ENCODE results near the gene APOE.
"Not testable (repeated sequence)": the region's sequence is repeated elsewhere in the genome, so short reads cannot be mapped to it uniquely, and the experiment has no call there.

The APOE gene

DNA sequence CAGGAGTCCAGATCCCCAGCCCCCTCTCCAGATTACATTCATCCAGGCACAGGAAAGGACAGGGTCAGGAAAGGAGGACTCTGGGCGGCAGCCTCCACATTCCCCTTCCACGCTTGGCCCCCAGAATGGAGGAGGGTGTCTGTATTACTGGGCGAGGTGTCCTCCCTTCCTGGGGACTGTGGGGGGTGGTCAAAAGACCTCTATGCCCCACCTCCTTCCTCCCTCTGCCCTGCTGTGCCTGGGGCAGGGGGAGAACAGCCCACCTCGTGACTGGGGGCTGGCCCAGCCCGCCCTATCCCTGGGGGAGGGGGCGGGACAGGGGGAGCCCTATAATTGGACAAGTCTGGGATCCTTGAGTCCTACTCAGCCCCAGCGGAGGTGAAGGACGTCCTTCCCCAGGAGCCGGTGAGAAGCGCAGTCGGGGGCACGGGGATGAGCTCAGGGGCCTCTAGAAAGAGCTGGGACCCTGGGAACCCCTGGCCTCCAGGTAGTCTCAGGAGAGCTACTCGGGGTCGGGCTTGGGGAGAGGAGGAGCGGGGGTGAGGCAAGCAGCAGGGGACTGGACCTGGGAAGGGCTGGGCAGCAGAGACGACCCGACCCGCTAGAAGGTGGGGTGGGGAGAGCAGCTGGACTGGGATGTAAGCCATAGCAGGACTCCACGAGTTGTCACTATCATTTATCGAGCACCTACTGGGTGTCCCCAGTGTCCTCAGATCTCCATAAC lies at the start of gene APOE:
APOE (plus strand) TSS at position 360 of the 724 bp plus-strand sequence. CDS start 829 bp downstream, outside the sequence.
- no peak for DNase-seq (ENCODE audit: extremely low read depth in 1 of 2, low read depth in 1 of 2)

DNA sequence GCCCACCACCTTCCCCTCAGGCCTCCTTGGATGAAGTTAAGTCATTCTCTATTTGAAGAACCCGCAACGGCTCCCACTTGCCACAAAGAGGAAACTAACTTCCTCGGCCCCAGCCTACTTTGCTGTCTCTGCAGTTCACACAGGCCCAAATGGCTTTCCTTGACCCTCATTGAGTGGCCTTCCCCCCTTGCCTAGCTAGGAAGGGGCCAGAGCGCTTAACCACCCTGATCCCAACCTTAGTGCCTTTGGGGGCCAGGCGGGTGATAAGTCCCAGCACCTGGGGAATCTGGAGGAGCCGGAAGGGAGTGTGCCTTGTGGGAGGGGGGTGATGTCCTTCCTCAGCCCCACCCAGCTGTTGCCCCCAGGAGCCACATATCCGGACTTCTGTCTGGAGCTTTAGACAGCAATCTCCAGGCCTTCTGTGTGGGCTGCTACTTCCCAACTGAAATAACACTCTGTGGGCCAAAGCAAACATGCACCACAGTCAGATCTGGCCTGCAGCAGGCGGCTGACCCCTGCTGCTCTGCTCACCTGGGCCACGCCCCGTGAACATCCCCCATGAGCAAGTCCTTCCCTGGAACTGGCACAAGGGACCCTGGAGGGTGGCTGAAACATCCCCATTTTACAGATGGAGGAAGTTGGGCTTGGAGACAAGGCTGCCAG lies 49.0 kb upstream of the APOE start:
- no peak for DNase-seq (ENCODE audit: extremely low read depth in 1 of 2, low read depth in 1 of 2)

DNA sequence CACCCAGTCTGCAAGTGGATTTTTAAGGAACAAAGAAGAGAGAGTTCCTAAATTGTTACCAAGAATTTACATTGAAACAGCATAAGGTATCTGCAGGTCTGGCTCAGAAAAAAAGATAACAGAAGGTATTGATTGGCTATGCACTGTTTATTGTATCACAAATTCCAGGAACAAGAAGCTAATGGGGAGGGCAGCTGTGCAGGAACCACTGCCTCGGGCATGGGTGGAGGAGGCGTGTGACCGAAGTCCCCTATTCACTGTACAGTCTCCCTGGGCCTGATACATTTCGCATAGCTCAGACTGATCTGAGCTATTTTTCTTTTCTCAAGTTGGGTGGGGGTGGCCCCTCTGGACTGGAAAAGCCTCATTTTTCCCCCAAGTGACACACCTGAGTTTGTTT lies 47.8 kb upstream of the APOE start:
- no peak for DNase-seq (ENCODE audit: extremely low read depth in 1 of 2, low read depth in 1 of 2)

DNA sequence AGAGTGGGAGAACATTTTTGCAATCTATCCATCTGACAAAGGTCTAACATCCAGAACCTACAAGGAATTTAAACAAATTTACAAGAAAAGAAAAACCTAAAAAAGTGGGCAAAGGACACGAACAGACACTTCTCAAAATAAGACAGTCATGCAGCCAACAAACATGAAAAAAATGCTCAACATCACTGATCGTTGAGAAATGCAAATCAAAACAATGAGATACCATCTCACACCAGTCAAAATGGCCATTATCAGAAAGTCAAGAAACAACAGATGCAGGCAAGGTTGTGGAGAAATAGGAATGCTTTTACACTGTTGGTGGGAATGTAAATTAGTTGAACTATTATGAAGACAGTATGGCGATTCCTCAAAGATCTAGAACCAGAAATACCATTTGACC lies 44.0 kb upstream of the APOE start:
- not testable (repeated sequence) for DNase-seq (ENCODE audit: extremely low read depth in 1 of 2, low read depth in 1 of 2)

DNA sequence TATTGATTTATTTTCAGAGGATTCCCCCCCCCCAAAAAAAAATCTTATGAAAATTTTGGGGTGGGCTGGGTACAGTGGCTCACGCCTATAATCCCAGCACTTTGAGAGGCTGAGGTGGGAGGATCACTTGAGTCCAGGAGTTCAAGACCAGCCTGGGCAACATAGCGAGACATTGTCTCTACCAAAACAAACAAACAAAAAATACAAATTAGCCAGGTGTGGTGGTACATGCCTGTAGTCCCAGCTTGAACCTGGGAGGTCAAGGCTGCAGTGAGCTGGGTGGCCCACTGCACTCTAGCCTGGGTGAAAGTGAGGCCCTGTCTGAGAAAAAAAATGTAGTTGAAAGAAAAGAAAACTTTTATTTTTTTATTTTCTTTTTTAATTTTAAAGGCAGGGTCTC lies 41.6 kb upstream of the APOE start:
- DNase-seq (ENCODE audit: extremely low read depth in 1 of 2, low read depth in 1 of 2) = no peak

DNA sequence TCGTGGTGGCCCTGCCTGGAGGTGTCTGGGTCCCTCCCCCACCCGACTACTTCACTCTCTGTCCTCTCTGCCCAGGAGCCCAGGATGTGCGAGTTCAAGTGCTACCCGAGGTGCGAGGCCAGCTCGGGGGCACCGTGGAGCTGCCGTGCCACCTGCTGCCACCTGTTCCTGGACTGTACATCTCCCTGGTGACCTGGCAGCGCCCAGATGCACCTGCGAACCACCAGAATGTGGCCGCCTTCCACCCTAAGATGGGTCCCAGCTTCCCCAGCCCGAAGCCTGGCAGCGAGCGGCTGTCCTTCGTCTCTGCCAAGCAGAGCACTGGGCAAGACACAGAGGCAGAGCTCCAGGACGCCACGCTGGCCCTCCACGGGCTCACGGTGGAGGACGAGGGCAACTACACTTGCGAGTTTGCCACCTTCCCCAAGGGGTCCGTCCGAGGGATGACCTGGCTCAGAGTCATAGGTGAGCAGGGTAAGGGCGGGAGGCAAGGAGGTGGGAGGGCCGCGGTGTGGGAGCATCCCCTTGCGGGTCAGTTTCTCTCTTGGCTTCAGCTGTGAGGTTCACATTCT lies 40.3 kb upstream of the APOE start:
- DNase-seq (ENCODE audit: extremely low read depth in 1 of 2, low read depth in 1 of 2) = no peak

DNA sequence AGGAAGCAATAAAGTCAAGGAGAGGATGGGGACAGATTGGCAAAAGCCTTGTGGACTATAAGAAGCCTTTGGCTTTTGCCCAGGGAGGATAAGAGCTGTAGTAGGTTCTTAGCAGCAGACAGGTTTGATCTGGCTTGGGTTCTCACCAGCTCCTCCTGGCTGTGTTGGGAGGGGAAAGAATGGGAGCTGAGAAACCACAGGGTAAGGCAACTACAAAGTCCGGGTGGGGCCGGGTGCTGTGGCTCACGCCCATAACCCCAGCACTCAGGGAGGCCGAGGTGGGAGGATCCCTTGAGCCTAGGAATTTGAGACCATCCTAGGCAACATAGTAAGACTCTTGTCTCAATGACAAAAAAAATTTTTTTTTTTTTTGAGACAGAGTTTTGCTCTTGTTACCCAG lies 38.9 kb upstream of the APOE start:
- DNase-seq (ENCODE audit: extremely low read depth in 1 of 2, low read depth in 1 of 2) = no peak

DNA sequence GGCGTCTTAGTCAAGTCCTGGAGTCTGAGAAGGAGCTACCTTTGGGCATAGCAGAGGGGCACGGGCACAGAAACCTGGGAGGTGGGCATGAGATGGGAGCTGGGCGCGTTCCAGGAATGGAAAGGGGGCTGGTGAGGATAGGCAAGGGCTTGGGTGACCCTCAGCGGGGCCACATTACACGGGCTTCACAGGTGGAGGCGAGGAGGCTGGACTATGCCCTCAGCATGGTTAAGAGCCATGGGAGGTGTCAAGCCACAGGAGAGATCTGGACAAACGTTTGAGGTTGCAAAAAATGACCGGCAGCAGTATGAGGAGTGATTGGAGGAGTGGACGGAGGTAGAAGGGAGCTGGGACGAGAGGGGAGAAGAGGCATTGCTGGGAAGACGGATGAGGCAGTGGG lies 38.0 kb upstream of the APOE start:
- DNase-seq (ENCODE audit: extremely low read depth in 1 of 2, low read depth in 1 of 2) = no peak

DNA sequence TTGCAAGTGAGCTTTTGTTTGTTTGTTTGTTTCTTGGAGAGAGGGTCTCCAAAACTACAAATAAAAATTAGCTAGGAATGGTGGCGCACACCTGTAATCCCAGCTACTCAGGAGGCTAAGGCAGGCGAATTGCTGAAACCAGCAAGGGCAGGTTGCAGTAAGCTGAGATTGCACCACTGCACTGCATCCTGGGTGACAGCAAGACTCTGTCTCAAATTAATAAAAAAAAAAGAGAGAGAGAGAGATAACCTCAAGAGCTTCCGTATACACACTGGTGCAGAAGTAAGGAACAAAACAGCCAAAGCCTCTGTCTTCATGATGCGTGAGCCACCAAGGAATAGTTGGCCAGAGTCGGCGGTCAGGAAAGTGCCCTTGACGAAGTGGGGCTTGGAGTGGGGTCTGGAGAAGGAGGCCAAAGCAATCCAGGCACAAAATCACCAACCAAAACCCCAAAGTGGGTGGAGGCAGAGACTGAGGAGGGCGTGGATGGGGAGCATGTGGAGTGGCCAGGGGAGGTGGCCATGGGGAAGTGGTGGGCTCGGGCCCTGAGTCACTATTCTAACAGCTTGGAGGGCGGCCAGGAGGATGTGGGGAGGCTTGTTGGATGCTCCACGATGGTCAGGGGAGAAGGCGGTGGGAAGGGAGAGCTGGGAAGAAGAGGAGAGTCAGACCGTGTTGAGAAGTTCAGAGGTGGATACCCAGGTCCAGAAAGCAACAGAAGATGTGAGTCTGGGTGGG lies 35.7 kb upstream of the APOE start:
- no peak for DNase-seq (ENCODE audit: extremely low read depth in 1 of 2, low read depth in 1 of 2)

DNA sequence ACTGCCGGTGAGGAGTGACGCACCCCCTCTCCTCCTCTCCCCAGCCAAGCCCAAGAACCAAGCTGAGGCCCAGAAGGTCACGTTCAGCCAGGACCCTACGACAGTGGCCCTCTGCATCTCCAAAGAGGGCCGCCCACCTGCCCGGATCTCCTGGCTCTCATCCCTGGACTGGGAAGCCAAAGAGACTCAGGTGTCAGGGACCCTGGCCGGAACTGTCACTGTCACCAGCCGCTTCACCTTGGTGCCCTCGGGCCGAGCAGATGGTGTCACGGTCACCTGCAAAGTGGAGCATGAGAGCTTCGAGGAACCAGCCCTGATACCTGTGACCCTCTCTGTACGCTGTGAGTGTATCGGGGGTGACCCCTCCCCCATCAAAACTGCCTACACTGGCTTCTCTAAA lies 33.8 kb upstream of the APOE start:
- DNase-seq (ENCODE audit: extremely low read depth in 1 of 2, low read depth in 1 of 2) = no peak

DNA sequence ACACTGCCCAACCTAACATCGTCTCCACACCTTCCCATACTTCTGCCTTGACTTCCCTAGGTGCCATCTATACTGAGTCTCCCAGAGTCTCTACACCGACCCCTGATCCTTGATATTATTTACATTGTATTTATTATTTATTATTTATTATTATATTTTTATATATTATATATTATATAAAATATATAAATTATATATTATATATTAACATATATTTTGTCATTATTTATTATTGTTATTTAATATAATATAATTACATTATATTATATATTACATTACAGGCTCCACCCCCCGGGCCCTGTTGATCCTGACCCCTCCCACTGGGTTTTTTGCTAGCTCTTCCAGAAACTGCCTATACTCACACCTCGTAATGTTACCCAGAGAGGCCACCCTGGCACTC lies 32.9 kb upstream of the APOE start:
- no peak for DNase-seq (ENCODE audit: extremely low read depth in 1 of 2, low read depth in 1 of 2)

DNA sequence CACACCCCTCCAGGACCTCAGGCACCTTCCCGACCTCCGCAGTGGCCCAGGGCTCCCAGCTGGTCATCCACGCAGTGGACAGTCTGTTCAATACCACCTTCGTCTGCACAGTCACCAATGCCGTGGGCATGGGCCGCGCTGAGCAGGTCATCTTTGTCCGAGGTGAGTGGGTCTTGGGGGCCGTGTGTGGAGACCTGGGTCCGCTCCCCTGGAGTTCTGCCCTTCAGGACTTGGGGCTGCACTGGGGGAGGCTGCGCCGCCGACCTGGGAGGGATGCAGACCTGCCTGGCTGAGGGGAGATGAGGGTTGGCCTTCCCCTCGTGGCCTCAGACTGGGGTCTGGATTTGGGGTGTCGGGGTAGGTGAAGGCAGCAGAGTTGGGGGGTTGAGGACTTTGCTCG lies 31.3 kb upstream of the APOE start:
- no peak for DNase-seq (ENCODE audit: extremely low read depth in 1 of 2, low read depth in 1 of 2)

DNA sequence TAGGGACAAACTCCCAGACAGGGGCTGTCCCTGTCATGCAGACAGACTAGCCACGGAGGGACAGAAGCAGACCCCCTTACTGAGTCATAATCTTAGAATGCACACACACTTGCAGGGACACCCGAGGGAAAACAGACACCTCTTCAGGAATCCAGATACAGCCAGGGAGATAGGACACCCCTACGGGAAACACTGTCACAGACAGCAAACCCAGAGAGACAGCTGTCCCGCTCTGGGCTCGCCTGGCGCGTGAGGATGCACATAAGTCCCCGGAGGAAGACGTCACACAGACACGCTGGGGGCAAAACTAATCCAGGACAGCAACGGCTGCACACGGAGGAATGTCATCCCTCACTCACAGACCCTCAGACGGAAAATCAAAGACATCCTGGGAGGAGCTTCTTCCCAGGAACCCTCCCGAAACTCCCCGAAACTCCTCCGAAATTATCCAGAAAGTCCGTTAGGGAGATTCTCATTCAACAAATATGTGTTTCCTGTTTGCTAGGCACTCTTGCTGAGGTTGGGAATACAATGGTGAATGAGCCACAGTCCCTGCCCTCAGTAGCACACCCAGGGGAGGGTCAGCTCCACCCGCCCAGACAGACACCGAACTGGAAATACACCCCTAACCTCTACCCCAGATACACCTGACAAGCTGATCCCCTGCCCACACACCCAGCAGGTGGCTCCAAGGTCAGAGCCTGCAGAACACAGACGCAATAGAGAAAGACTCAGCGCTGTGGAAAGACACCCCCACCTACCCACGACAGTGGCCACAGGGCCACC lies 29.7 kb upstream of the APOE start:
- no peak for DNase-seq (ENCODE audit: extremely low read depth in 1 of 2, low read depth in 1 of 2)

DNA sequence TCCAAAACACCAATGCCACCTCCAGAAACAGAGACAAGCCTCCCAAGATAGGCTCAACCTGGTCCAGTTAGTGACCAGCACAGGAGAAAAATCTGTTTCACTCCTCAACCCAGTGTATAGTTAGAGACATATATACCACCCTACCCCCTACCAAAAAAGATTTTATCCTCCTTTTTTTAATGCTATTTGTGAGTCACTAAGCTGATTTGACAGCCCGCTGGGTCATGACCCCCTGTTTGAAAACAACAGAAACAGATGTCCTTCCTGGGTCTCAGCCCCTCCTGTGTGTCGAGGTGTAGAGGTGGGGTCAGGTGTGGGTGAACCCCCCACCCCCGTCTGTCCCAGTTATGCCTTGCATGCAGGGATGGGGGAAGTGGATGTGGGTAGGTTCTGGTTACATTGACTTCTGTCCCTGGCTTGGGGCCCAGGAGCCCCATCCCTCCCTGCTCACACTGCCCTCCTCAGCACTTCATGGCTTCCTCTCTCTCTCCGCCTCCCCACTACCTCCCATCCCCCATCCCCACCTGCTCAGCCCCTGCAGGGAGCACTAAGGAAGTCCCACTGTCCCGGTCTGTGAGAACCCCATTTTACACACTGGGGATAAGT lies 28.6 kb upstream of the APOE start:
- DNase-seq (ENCODE audit: extremely low read depth in 1 of 2, low read depth in 1 of 2) = no peak

DNA sequence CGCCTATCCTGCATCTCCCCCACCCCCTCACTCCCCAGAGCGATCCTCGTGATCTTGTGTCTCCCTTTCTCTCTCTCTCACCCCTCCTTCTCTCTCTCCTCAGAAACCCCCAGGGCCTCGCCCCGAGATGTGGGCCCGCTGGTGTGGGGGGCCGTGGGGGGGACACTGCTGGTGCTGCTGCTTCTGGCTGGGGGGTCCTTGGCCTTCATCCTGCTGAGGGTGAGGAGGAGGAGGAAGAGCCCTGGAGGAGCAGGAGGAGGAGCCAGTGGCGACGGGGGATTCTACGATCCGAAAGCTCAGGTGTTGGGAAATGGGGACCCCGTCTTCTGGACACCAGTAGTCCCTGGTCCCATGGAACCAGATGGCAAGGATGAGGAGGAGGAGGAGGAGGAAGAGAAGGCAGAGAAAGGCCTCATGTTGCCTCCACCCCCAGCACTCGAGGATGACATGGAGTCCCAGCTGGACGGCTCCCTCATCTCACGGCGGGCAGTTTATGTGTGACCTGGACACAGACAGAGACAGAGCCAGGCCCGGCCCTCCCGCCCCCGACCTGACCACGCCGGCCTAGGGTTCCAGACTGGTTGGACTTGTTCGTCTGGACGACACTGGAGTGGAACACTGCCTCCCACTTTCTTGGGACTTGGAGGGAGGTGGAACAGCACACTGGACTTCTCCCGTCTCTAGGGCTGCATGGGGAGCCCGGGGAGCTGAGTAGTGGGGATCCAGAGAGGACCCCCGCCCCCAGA lies 27.3 kb upstream of the APOE start:
- no peak for DNase-seq (ENCODE audit: extremely low read depth in 1 of 2, low read depth in 1 of 2)

DNA sequence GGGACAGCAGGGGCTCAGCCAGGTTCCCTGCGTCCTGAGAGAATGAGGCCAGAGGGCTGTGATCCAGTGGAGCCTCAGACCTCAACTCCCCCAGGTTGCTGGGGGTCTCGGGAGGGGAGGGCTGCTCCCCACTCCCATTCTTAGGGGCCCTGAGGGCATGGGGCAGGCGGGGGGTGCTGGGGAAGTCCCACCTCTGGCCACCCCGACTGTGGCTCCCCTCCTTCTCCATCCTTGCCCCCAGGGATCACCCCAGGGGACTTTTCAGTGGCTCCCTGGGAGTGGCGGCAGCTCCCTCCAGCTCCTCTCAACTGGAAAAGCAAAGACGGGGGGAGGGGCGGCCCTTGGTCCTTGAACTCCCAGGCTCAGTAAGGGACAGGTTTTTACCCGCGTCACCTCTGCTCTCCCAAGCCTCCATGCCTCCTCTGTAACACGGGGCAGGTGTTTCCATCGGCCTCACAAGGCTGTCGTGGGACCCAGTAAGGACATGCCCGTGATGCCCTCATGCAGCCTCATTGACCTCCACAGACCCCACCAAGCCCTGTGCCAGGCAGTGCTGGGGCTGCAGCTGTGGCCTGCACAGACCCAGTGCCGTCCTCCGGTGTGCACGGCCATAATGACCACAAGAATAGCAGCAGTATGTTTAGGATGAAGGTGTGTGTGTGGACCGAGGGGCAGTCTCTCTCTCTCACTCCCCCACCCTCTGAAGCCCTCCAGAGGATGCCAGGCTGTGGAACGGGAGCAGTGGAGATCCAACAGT lies 26.1 kb upstream of the APOE start:
- no peak for DNase-seq (ENCODE audit: extremely low read depth in 1 of 2, low read depth in 1 of 2)

DNA sequence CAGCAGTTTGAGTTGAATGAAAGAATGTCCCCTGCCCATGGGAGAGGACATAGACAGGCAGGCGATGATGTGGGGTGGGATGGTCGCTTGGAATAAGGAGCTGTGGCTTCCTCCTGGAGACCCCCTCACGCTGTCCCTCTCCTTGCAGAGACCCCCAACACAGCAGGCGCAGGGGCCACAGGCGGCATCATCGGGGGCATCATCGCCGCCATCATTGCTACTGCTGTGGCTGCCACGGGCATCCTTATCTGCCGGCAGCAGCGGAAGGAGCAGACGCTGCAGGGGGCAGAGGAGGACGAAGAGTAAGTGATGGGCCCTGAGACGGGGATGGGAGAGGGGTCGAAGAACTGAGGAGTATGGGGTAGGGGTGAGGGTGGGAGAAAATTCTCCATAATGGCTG lies 23.5 kb upstream of the APOE start:
- no peak for DNase-seq (ENCODE audit: extremely low read depth in 1 of 2, low read depth in 1 of 2)

DNA sequence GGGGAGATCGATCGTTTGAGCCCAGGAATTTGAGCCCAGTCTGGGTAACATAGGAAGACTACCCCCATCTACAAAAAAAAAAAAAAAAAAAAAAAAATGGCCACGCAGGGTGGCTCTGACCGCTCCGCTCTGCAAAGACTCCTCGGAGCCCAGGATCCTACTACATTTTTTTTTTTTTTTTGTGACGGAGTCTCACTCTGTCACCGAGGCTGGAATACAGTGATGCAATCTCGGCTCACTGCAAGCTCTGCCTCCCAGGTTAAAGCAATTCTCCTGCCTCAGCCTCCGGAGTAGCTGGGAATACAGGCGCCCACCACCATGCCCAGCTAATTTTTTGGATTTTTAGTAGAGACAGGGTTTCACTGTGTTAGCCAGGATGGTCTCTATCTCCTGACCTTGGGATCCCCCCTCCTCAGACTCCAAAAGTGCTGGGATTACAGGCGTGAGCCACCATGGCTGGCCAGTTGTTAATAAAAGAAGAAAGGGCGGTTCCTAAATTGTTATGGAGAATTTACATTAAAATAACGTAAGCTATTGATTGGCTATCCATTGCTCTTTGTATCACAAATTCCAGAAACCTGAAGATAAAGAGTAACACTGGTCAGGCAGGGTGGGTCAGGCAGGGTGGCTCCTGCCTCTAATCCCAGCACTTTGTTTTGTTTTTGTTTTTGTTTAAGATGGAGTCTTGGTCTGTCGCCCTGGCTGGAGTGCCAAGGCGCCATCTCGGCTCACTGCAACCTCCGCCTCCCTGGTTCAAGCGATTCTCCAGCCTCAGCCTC lies 22.8 kb upstream of the APOE start:
- not testable (repeated sequence) for DNase-seq (ENCODE audit: extremely low read depth in 1 of 2, low read depth in 1 of 2)
